K562 (cell line): ENCODE measurements around the gene GREB1. TPM values are rescaled to one million over a fixed set of nuclear protein-coding genes. Genes with fewer than 3 reads are reported as not detected.

Experiments used
- ATAC-seq: fragments of 200-7000 bp; cut with Tn5 transposase; 3 replicates; pipeline ENCODE4 v1.9.1; 2020; ENCODE audit warnings: moderate library complexity
- BruUV-seq: library from RNA; stranded (reverse); fragments of 400-500 nt; replicated peaks from 2 replicates; lab custom pipeline; 2021; lab: Mats Ljungman, UMichigan
- CTCF ChIA-PET: fragments of 300-600 bp; formaldehyde crosslinking; extraction: SDS; loops from one replicate; lab custom pipeline; 2021; ENCODE audit warnings: low intra/inter-chr PET ratio; lab: Yijun Ruan, JAX
- POLR2A ChIA-PET: fragments of 300-600, 350-650 bp; sonication (Branson Sonifier 250); formaldehyde crosslinking; extraction: SDS; loops from one replicate; lab custom pipeline; 2021; ENCODE audit warnings: antibody characterized with exemption, inconsistent platforms; lab: Yijun Ruan, JAX
- DNase-seq, 4 experiments: peaks; one replicate each; pipeline versions ENCODE4 v3.0.0 to v3.0.0-alpha.2; 2011 to 2018; ENCODE audit warnings: low spot score in 3 of 4, mixed read lengths in 3 of 4; ENCODE audit errors: extremely low read depth in 1 of 4
- FAIRE-seq: peaks from 2 replicates; lab custom pipeline; 2011; peaks lifted over from hg19 to GRCh38; lab: Jason Lieb, UNC
- H2AFZ ChIP-seq: 2 replicates; pipeline ENCODE4 v1.6.0; 2011; ENCODE audit warnings: low read depth, low read length, control low read depth, inconsistent platforms
- H3K27ac ChIP-seq: fragments of 200-600 bp; 3 replicates; pipeline ENCODE4 v1.8.0; 2011; ENCODE audit warnings: low read depth, mild to moderate bottlenecking, control low read depth, inconsistent platforms, low read length, moderate library complexity, mixed read lengths; ENCODE audit errors: extremely low read depth
- H3K27me3 ChIP-seq, 2 experiments: fragments of 300-600 bp in 1 of 2; 2 replicates in 1 of 2; 3 replicates in 1 of 2; pipeline versions ENCODE4 v1.6.0 to v1.8.0; 2011; ENCODE audit warnings: inconsistent platforms in 2 of 2, low read length in 2 of 2, mild to moderate bottlenecking in 1 of 2, mixed read lengths in 1 of 2, moderate library complexity in 1 of 2; ENCODE audit not compliant: control insufficient read depth in 2 of 2, insufficient read depth in 2 of 2
- H3K36me3 ChIP-seq: fragments of 300-600 bp; 3 replicates; pipeline ENCODE4 v1.8.0; 2011; ENCODE audit warnings: mild to moderate bottlenecking, low read length, inconsistent platforms; ENCODE audit not compliant: control insufficient read depth, insufficient read depth
- H3K4me1 ChIP-seq, 2 experiments: fragments of 200-600 bp in 1 of 2; replicated peaks in 1 of 2; 2 replicates in 1 of 2; 3 replicates in 1 of 2; pipeline versions ENCODE4 v1.5.1 to v1.8.0; 2011; ENCODE audit warnings: inconsistent platforms in 2 of 2, low read length in 2 of 2, mild to moderate bottlenecking in 1 of 2, mixed read lengths in 1 of 2, moderate library complexity in 1 of 2; ENCODE audit not compliant: control insufficient read depth in 2 of 2, insufficient read depth in 2 of 2
- H3K4me2 ChIP-seq: 2 replicates; pipeline ENCODE4 v1.6.1; 2011; ENCODE audit warnings: low read length, control low read depth, inconsistent platforms, mixed read lengths; ENCODE audit not compliant: insufficient read depth
- H3K4me3 ChIP-seq: fragments of 200-600 bp; sonication (generic), shearing (Covaris generic); 2 replicates; pipeline ENCODE4 v1.5.1; 2016; ENCODE audit warnings: control low read depth, inconsistent platforms
- H3K79me2 ChIP-seq: fragments of 200-600 bp; 3 replicates; pipeline ENCODE4 v1.8.0; 2011; ENCODE audit warnings: low read length, inconsistent platforms; ENCODE audit not compliant: control insufficient read depth, insufficient read depth
- H3K9ac ChIP-seq, 2 experiments: 2 replicates each; pipeline versions ENCODE4 v1.6.0 to v1.6.1; 2011; ENCODE audit warnings: low read depth in 2 of 2, low read length in 2 of 2, control low read depth in 1 of 2, inconsistent platforms in 1 of 2, mild to moderate bottlenecking in 1 of 2, mixed read lengths in 1 of 2; ENCODE audit not compliant: insufficient read depth in 1 of 2
- H3K9me1 ChIP-seq: one replicate; pipeline ENCODE4 v1.6.0; 2011; ENCODE audit warnings: inconsistent platforms, mild to moderate bottlenecking, low read length, moderate library complexity; ENCODE audit not compliant: control insufficient read depth, insufficient read depth
- H3K9me3 ChIP-seq: replicated peaks from 2 replicates; pipeline ENCODE4 v1.5.1; 2011; ENCODE audit warnings: low read depth, low read length, inconsistent platforms; ENCODE audit not compliant: control insufficient read depth, insufficient read depth
- H4K20me1 ChIP-seq: replicated peaks from 2 replicates; pipeline ENCODE4 v1.6.1; 2011; ENCODE audit warnings: low read length, inconsistent platforms, mixed read lengths; ENCODE audit not compliant: control insufficient read depth, insufficient read depth
- ARID4B ChIP-seq: sonication (generic); formaldehyde crosslinking; IDR thresholded peaks from 2 replicates; pipeline ENCODE4 v1.8.0; 2022; ENCODE audit warnings: mild to moderate bottlenecking, missing genetic modification reagents
- ETS2 ChIP-seq: IDR thresholded peaks from 2 replicates; pipeline ENCODE4 v1.6.1; 2016; ENCODE audit warnings: borderline replicate concordance, missing genetic modification characterization, mild to moderate bottlenecking, moderate library complexity, missing compliant biosample characterization; ENCODE audit not compliant: poor library complexity, severe bottlenecking
- GABPB1 ChIP-seq: sonication (generic); formaldehyde crosslinking; IDR thresholded peaks from 2 replicates; pipeline ENCODE4 v1.8.0; 2022; ENCODE audit warnings: mild to moderate bottlenecking, missing genetic modification reagents
- KAT2B ChIP-seq: IDR thresholded peaks from one replicate; pipeline ENCODE4 v1.6.1; 2012; ENCODE audit warnings: low read depth, mild to moderate bottlenecking, control low read depth, inconsistent platforms, low read length, moderate library complexity
- KAT7 ChIP-seq: sonication (generic); formaldehyde crosslinking; IDR thresholded peaks from 2 replicates; pipeline ENCODE4 v1.8.0; 2022; ENCODE audit warnings: missing genetic modification reagents, mild to moderate bottlenecking, borderline replicate concordance
- PTTG1 ChIP-seq: fragments of 450-650 bp; IDR thresholded peaks from 2 replicates; pipeline ENCODE4 v1.6.1; 2016; ENCODE audit warnings: low read depth, mild to moderate bottlenecking, missing genetic modification characterization, missing compliant biosample characterization
- TAF15 ChIP-seq: fragments of 200-400 bp; formaldehyde crosslinking; IDR thresholded peaks from 2 replicates; pipeline ENCODE4 v1.6.1; 2017; ENCODE audit warnings: mild to moderate bottlenecking, low read depth, low read length, moderate library complexity
- TBP ChIP-seq: optimal IDR thresholded peaks from 2 replicates; pipeline ENCODE3; 2011; ENCODE audit warnings: low read depth, low read length, improper control_type of control experiment
- WGBS: fragments of 100-300 bp; shearing (Covaris generic); methylation state at CpG from one replicate; pipeline ENCODE4 v1.1.6; 2016; ENCODE audit warnings: low coverage, mixed read lengths; ENCODE audit not compliant: insufficient coverage; ENCODE audit errors: missing lambda C conversion rate; 5-methylcytosine and 5-hydroxymethylcytosine counted together
- in situ Hi-C: fragments of 300-500 bp; cut with MboI; formaldehyde crosslinking; loops from 4 replicates; pipeline ENCODE4 v1.15.0; 2018; ENCODE audit warnings: inconsistent platforms, mixed read lengths
- intact Hi-C: fragments of 100-400 bp; cut with micrococcal nuclease; formaldehyde crosslinking; loops from 2 replicates; pipeline ENCODE4 v1.14.2; 2022
- polyA plus RNA-seq, 8 experiments: library from polyadenylated mRNA; depleted of rRNA in 4 of 8; stranded (reverse) in 5 of 8; unstranded in 3 of 8; fragments of >200 nt; fragmentation: Nextera tagmentation in 2 of 8; fragmentation: Illumina TruSeq in 1 of 8; extraction: Ambion mirVana in 2 of 8; extraction: Trizol in 1 of 8; gene quantifications; 2 replicates each; pipeline versions ENCODE4 v1.2.1 to v1.2.3, GENCODE V29; 2011 to 2014; ENCODE audit warnings: inconsistent platforms in 1 of 8, missing spikeins in 1 of 8
- total RNA-seq, 7 experiments: library from RNA; depleted of rRNA in 6 of 7; stranded (reverse); fragments of >200 nt in 6 of 7; fragmentation: Illumina TruSeq in 2 of 7; extraction: Trizol in 2 of 7; gene quantifications; 2 replicates each; pipeline versions ENCODE4 v1.2.1 to v1.2.3, GENCODE V29; 2011 to 2021; ENCODE audit warnings: low replicate concordance in 1 of 7
- TF ChIP-seq, protein P1 (sequence below): IDR thresholded peaks from 2 replicates; pipeline ENCODE4 v1.6.1; 2012; ENCODE audit warnings: low read depth, low read length, improper control_type of control experiment, borderline replicate concordance

Gene GREB1
- total and polyA plus RNA-seq, 9 of the 15 experiments (the other 6 are each of a cell fraction or from before 2014, with no cell fraction given): 0.04 to 0.86 (median 0.10) TPM; not detected in 1

DNA sequence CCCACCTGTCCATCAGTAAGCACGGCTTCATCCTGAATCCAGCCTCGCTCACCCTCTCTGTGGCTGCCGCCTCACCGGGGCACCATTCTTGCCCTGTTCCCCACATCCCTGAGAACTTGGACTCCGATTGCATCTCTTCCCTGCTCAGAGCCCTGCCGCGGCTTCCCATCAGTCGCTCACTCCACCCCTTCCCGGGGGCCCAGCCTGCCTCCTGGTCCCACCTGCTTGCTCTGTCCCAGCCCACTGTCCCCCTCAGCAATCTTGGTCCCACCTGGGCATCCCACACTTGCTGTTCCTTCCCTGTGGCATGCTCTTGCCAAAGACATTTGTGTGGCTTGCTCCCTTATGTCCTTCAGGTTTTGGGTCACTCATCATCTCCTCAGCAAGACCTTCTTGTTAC lies 56.3 kb downstream of the GREB1 start:
- Histone ChIP-seq H3K9ac (peak overlapping the region in 1 of 2 experiments; percentile 22; a peak in 1 of 4 replicates), H3K4me3 (no peak overlapping the region), H4K20me1 (peaks cover 5% of the 10 kb centered on the region), H3K4me1 (peaks cover 0 to 6% of the 10 kb centered on the region in 2 experiments; a peak in 1 of 5 replicates), H3K27me3 (peaks cover 45 to 91% of the 10 kb centered on the region in 2 experiments), H3K4me2 (no peak overlapping the region), H3K27ac (no peak overlapping the region), H3K36me3 (no peaks in the 10 kb centered on the region), H3K9me3 (no peaks in the 10 kb centered on the region)
- FAIRE-seq (no peak), ATAC-seq (no peak)
- intact Hi-C loops: no loop called here
- in situ Hi-C loops: no loop called here
- BruUV-seq: no TSS peak
- TF ChIP-seq, protein P1, sequence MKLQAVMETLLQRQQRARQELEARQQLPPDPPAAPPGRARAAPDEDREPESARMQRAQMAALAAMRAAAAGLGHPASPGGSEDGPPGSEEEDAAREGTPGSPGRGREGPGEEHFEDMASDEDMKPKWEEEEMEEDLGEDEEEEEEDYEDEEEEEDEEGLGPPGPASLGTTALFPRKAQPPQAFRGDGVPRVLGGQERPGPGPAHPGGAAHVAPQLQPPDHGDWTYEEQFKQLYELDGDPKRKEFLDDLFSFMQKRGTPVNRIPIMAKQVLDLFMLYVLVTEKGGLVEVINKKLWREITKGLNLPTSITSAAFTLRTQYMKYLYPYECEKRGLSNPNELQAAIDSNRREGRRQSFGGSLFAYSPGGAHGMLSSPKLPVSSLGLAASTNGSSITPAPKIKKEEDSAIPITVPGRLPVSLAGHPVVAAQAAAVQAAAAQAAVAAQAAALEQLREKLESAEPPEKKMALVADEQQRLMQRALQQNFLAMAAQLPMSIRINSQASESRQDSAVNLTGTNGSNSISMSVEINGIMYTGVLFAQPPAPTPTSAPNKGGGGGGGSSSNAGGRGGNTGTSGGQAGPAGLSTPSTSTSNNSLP: no peak
- no peak for TF ChIP-seq KAT7
- TF ChIP-seq, all 486 proteins: peak for 0
- no peaks in the 10 kb centered on the region for H3K9me1 ChIP-seq
- H3K79me2 ChIP-seq: no peaks in the 10 kb centered on the region
- no peak for DNase-seq
- no peak overlapping the region for H2AFZ ChIP-seq
- ChIA-PET CTCF (no interaction called here), POLR2A (no interaction called here)
- 11% methylated on average over 9 of the region's 9 CpGs for WGBS

- in situ Hi-C loops: no loop called here
- BruUV-seq: no TSS peak
- POLR2A ChIA-PET: interaction anchor here (0.6 to 0.7 kb wide), 2 partner anchors 483 to 559 kb away, joined by 3 read pairs; no protein-coding TSS in a partner anchor
- TF ChIP-seq TAF15 (no peak), PTTG1 (no peak), TBP (no peak), ETS2 (tag) (no peak), GABPB1 (CRISPR knock-in tag) (no peak), ARID4B (CRISPR knock-in tag) (no peak), KAT2B (no peak)
These were observed 57.2 kb downstream of the GREB1 start for GRCh38 chr2:11591091-11591490.

More at GRCh38 chr2:11591091-11591490, 57.2 kb downstream of the GREB1 start:
- intact Hi-C loops: no loop called here
- CTCF ChIA-PET: no interaction called here
- H3K9me3 ChIP-seq: no peaks in the 10 kb centered on the region
- FAIRE-seq (no peak), DNase-seq (no peak), ATAC-seq (no peak)
- no peak overlapping the region for H2AFZ ChIP-seq
- no peaks in the 10 kb centered on the region; the same call in none of the 2 replicates for H4K20me1 ChIP-seq
- H3K27ac ChIP-seq: no peak overlapping the region
- peaks cover 0 to 6% of the 10 kb centered on the region in 2 experiments; a peak in 1 of 5 replicates for H3K4me1 ChIP-seq
- no peaks in the 10 kb centered on the region for H3K9me1 ChIP-seq
- no peak overlapping the region for H3K4me3 ChIP-seq
- no peak overlapping the region for H3K4me2 ChIP-seq
- H3K9ac ChIP-seq: no peak overlapping the region
- peaks cover 38 to 89% of the 10 kb centered on the region in 2 experiments for H3K27me3 ChIP-seq
- H3K36me3 ChIP-seq: no peaks in the 10 kb centered on the region
- 14% methylated on average over 8 of the region's 8 CpGs for WGBS
- no peaks in the 10 kb centered on the region for H3K79me2 ChIP-seq
